ENCODE results near the gene EVC2. TPM values are rescaled to one million over a fixed set of nuclear protein-coding genes. Genes with fewer than 3 reads are reported as not detected.

Gene EVC2
- polyA plus RNA-seq, 6 donors from 2014 or later: 0.05 to 0.29 (median 0.13) TPM; not detected in 2

- Mint-ChIP-seq H3K27me3 (peaks cover 30 to 64% (median 57%) of the 10 kb centered on the region in 3 donors), H3K27ac (no peak overlapping the region), H3K9me3 (peaks cover 4 to 30% (median 8%) of the 10 kb centered on the region in 7 donors), H3K36me3 (peaks cover 4 to 32% of the 10 kb centered on the region in 2 donors), H3K4me1 (peaks cover 15 to 30% (median 25%) of the 10 kb centered on the region in 3 donors), H3K4me3 (no peak overlapping the region)
- DNase-seq (no peak), ATAC-seq (ENCODE audit: low read depth in 2 of 2) (no peak)
Measured at GRCh38 chr4:5705647-5706320, 2.6 kb downstream of the EVC2 start.

GRCh38 chr4:5704276-5704675 lies 4.1 kb downstream of the EVC2 start:
- H3K27ac Mint-ChIP-seq: peak overlapping the region in 1 of 6 donors; percentile 10
- H3K9me3 Mint-ChIP-seq: peaks cover 4 to 30% (median 8%) of the 10 kb centered on the region in 7 donors
- H3K4me1 Mint-ChIP-seq: peaks cover 9 to 18% (median 15%) of the 10 kb centered on the region in 3 donors
- H3K4me3 Mint-ChIP-seq: peak overlapping the region in 1 of 8 donors; percentile 79
- DNase-seq (no peak), ATAC-seq (ENCODE audit: low read depth in 2 of 2) (no peak)
- peaks cover 4 to 27% of the 10 kb centered on the region in 2 donors for H3K36me3 Mint-ChIP-seq
- H3K27me3 Mint-ChIP-seq: peaks cover 17 to 52% (median 43%) of the 10 kb centered on the region in 3 donors

- Mint-ChIP-seq H3K4me3 (peak overlapping the region in 1 of 8 donors; percentile 79), H3K9me3 (peaks cover 4 to 30% (median 8%) of the 10 kb centered on the region in 7 donors), H3K27ac (peak overlapping the region in 2 of 6 donors; percentile 10 to 24), H3K27me3 (peaks cover 17 to 48% (median 40%) of the 10 kb centered on the region in 3 donors), H3K4me1 (peaks cover 9 to 18% (median 15%) of the 10 kb centered on the region in 3 donors), H3K36me3 (peaks cover 4 to 27% of the 10 kb centered on the region in 2 donors)
- ATAC-seq (ENCODE audit: low read depth in 2 of 2): no peak
- DNase-seq: no peak
Measured at GRCh38 chr4:5703831-5704230, 4.5 kb downstream of the EVC2 start.

GRCh38 chr4:5701971-5702370 lies 6.4 kb downstream of the EVC2 start:
- Mint-ChIP-seq H3K27me3 (peaks cover 10 to 35% (median 26%) of the 10 kb centered on the region in 3 donors), H3K4me1 (peaks cover 3 to 8% (median 6%) of the 10 kb centered on the region in 3 donors), H3K36me3 (peaks cover 4 to 27% of the 10 kb centered on the region in 2 donors), H3K4me3 (no peak overlapping the region), H3K9me3 (peaks cover 4 to 25% (median 9%) of the 10 kb centered on the region in 7 donors), H3K27ac (no peak overlapping the region)
- DNase-seq: no peak
- ATAC-seq (ENCODE audit: low read depth in 2 of 2): no peak

GRCh38 chr4:5700459-5700858 lies 7.9 kb downstream of the EVC2 start:
- H3K27ac Mint-ChIP-seq: no peak overlapping the region
- ATAC-seq (ENCODE audit: low read depth in 2 of 2): no peak
- peaks cover 4 to 27% of the 10 kb centered on the region in 2 donors for H3K36me3 Mint-ChIP-seq
- H3K27me3 Mint-ChIP-seq: peaks cover 0 to 25% (median 14%) of the 10 kb centered on the region in 3 donors
- H3K4me3 Mint-ChIP-seq: no peak overlapping the region
- no peaks in the 10 kb centered on the region for H3K4me1 Mint-ChIP-seq
- peaks cover 4 to 24% (median 9%) of the 10 kb centered on the region in 7 donors for H3K9me3 Mint-ChIP-seq
- no peak for DNase-seq

GRCh38 chr4:5696341-5696740 lies 12.0 kb downstream of the EVC2 start:
- peaks cover 0 to 4% (median 2%) of the 10 kb centered on the region in 7 donors for H3K9me3 Mint-ChIP-seq
- H3K36me3 Mint-ChIP-seq: peaks cover 2 to 3% of the 10 kb centered on the region in 2 donors
- no peaks in the 10 kb centered on the region for H3K4me1 Mint-ChIP-seq
- ATAC-seq (ENCODE audit: low read depth in 2 of 2): no peak
- H3K27ac Mint-ChIP-seq: no peak overlapping the region
- peaks cover 0 to under 1% (median 0%) of the 10 kb centered on the region in 3 donors for H3K27me3 Mint-ChIP-seq
- DNase-seq: no peak
- no peak overlapping the region for H3K4me3 Mint-ChIP-seq

DNA sequence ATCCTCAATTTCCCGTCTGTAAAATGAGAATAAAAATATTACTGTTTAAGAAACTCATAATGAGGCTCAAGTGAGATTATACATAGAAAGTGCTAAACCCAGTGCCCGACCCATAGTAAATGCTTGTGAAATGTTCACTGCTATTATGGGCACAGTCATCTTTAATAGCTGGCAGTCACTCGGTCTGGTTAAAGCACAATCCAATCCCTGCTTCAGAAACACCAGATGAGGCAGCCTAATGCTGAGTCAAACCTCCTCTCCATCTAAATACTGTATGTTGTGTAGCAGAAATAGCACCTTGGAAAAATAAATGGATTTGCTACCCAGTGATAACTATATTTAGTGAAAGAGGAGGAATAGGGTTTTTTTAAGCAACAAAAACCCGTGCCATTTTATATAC lies 14.5 kb downstream of the EVC2 start:
- H3K36me3 Mint-ChIP-seq: no peaks in the 10 kb centered on the region
- H3K4me1 Mint-ChIP-seq: no peaks in the 10 kb centered on the region
- no peaks in the 10 kb centered on the region for H3K27me3 Mint-ChIP-seq
- ATAC-seq (ENCODE audit: low read depth in 2 of 2): no peak
- H3K9me3 Mint-ChIP-seq: peaks cover 0 to 3% (median 0%) of the 10 kb centered on the region in 7 donors
- no peak for DNase-seq
- no peak overlapping the region for H3K27ac Mint-ChIP-seq
- H3K4me3 Mint-ChIP-seq: no peak overlapping the region

DNA sequence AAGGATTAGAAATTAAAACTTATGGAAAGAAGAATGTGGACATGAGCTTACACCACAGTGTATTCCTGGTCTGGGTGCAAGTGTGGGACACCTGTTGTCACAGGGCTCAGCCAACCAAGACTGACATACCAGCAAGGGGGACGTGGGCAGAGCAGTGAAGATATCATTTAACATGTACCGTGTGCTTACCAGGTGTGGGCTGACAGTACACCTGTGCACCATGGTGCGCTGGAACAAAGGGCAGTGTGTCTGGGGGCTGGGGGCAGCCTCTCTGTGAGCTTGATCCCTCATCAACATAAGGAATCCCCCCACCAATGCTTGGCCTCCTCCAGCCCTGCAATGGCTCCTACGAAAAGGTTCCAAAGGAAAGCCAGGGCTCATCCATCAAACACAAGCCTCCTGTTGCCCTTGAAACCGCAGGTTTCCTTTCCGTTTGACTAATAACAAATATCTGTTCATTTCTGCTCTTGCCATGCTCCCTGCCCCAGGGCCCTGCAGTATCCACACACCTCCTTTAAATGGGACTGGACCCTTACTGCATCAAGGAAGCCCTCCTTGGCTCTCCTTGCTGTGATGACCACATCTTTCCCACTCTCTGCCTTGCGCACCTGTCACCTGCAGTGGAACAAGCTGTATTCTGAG lies 16.7 kb downstream of the EVC2 start:
- Mint-ChIP-seq H3K36me3 (no peaks in the 10 kb centered on the region), H3K27ac (no peak overlapping the region), H3K4me3 (no peak overlapping the region), H3K9me3 (no peaks in the 10 kb centered on the region), H3K27me3 (no peaks in the 10 kb centered on the region), H3K4me1 (no peaks in the 10 kb centered on the region)
- no peak for DNase-seq
- ATAC-seq (ENCODE audit: low read depth in 2 of 2): no peak

- peaks cover 0 to 8% (median 0%) of the 10 kb centered on the region in 7 donors for H3K9me3 Mint-ChIP-seq
- peak overlapping the region in 1 of 6 donors; percentile 12 for H3K27ac Mint-ChIP-seq
- no peaks in the 10 kb centered on the region for H3K27me3 Mint-ChIP-seq
- H3K4me3 Mint-ChIP-seq: no peak overlapping the region
- ATAC-seq (ENCODE audit: low read depth in 2 of 2): no peak
- no peaks in the 10 kb centered on the region for H3K36me3 Mint-ChIP-seq
- H3K4me1 Mint-ChIP-seq: no peaks in the 10 kb centered on the region
- DNase-seq: no peak
Measured at GRCh38 chr4:5689065-5689464, 19.3 kb downstream of the EVC2 start.

DNA sequence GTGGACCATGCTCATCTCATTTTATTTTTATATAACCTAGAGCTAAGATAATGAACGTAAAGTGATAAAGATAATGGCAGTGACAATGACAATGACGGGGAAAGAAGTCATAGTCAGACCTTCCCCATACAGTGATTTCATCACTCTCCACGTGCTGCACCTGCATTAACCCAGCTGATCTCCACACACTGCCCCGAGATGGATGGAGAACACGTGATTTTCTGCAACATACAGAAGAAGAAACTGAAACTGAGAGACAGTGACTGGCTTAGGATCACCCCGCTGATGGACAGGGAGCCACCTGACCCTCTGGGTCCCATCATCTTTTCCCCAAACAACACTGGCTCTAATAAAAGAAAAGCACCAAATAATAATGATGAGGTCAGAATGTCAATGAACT lies 22.0 kb downstream of the EVC2 start:
- H3K9me3 Mint-ChIP-seq: peaks cover 0 to 8% (median 0%) of the 10 kb centered on the region in 7 donors
- H3K36me3 Mint-ChIP-seq: no peaks in the 10 kb centered on the region
- H3K4me1 Mint-ChIP-seq: no peaks in the 10 kb centered on the region
- H3K27me3 Mint-ChIP-seq: no peaks in the 10 kb centered on the region
- peak overlapping the region in 1 of 6 donors; percentile 30 for H3K27ac Mint-ChIP-seq
- ATAC-seq (ENCODE audit: low read depth in 2 of 2) (no peak), DNase-seq (no peak)
- H3K4me3 Mint-ChIP-seq: no peak overlapping the region

GRCh38 chr4:5685296-5685695 lies 23.1 kb downstream of the EVC2 start:
- Mint-ChIP-seq H3K4me1 (no peaks in the 10 kb centered on the region), H3K9me3 (peaks cover 0 to 8% (median 0%) of the 10 kb centered on the region in 7 donors), H3K36me3 (no peaks in the 10 kb centered on the region), H3K4me3 (no peak overlapping the region), H3K27ac (no peak overlapping the region), H3K27me3 (no peaks in the 10 kb centered on the region)
- DNase-seq (no peak), ATAC-seq (ENCODE audit: low read depth in 2 of 2) (no peak)

DNA sequence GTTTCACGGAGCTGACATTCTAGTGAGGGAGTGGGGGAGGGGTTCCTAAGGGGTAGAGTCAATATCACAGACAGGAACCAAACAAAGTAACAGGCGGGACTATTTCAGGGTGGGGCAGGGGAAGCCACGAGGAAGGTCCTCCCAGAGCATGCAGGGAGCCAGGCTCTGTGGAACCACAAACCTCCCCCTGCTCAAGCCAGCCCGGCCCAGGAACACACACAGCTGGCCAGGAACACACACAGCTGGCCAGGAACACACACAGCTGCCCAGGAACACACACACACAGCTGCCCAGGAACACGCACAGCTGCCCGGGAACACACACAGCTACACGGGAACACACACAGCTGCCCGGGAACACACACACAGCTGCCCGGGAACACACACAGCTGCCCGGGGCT lies 24.8 kb downstream of the EVC2 start:
- Mint-ChIP-seq H3K9me3 (peaks cover 0 to 8% (median 0%) of the 10 kb centered on the region in 7 donors), H3K4me3 (no peak overlapping the region), H3K27ac (no peak overlapping the region), H3K27me3 (no peaks in the 10 kb centered on the region), H3K36me3 (no peaks in the 10 kb centered on the region), H3K4me1 (no peaks in the 10 kb centered on the region)
- ATAC-seq (ENCODE audit: low read depth in 2 of 2) (no peak), DNase-seq (no peak)

DNA sequence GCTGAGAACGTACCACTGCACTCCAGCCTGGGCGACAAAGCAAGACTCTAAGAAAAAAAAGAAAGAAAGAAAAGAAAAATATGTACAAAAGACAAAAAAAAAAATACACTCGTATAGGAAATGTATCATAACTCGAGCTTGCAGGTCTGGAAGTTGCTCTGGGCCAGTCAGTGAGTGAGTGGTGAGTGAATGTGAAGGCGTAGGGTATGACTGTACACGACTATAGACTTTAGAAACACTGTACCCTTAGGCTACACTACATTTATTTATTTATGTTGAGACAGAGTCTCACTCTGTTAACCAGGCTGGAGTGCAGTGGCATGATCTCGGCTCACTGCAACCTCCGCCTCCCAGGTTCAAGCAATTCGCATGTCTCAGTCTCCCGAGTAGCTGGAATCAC lies 29.4 kb downstream of the EVC2 start:
- Mint-ChIP-seq H3K9me3 (no peaks in the 10 kb centered on the region), H3K27me3 (no peaks in the 10 kb centered on the region), H3K4me1 (no peaks in the 10 kb centered on the region), H3K4me3 (no peak overlapping the region), H3K36me3 (no peaks in the 10 kb centered on the region), H3K27ac (peak overlapping the region in 1 of 6 donors; percentile 70)
- ATAC-seq (ENCODE audit: low read depth in 2 of 2): no peak
- no peak for DNase-seq

- H3K9me3 Mint-ChIP-seq: no peaks in the 10 kb centered on the region
- DNase-seq (no peak), ATAC-seq (ENCODE audit: low read depth in 2 of 2) (no peak)
- no peaks in the 10 kb centered on the region for H3K4me1 Mint-ChIP-seq
- peak overlapping the region in 1 of 6 donors; percentile 31 for H3K27ac Mint-ChIP-seq
- H3K27me3 Mint-ChIP-seq: no peaks in the 10 kb centered on the region
- H3K4me3 Mint-ChIP-seq: no peak overlapping the region
- no peaks in the 10 kb centered on the region for H3K36me3 Mint-ChIP-seq
Measured at GRCh38 chr4:5676763-5677162, 31.6 kb downstream of the EVC2 start.
